Adrenal gland (tissue), 12 donors: ENCODE results near the gene TMEM201. TPM values are rescaled to one million over a fixed set of nuclear protein-coding genes. Genes with fewer than 3 reads are reported as not detected.

ENCODE experiments used
- DNase-seq, 7 donors: peaks; one replicate each; pipeline ENCODE4 v3.0.0-alpha.2; 2019 to 2020
- H3K27ac ChIP-seq, 5 donors: fragments of 200-600 bp; sonication (generic) in 4 of 5; 1 replicate in 3 of 5; 2 replicates in 2 of 5; pipeline versions ENCODE4 v1.5.1 to v1.8.0; 2016 to 2020; ENCODE audit warnings: mild to moderate bottlenecking in 1 of 5
- H3K27me3 ChIP-seq: fragments of 200-600 bp; 2 replicates; pipeline ENCODE4 v1.8.0; 2021
- H3K36me3 ChIP-seq, 2 donors: fragments of 200-600 bp; replicated peaks in 1 of 2; 1 replicate in 1 of 2; 2 replicates in 1 of 2; pipeline versions ENCODE4 v1.5.1 to v1.8.0; 2018 to 2022
- H3K4me1 ChIP-seq, 2 donors: fragments of 200-600 bp; replicated peaks in 1 of 2; 1 replicate in 1 of 2; 2 replicates in 1 of 2; pipeline versions ENCODE4 v1.5.1 to v1.8.0; 2018 to 2021
- H3K4me3 ChIP-seq, 4 donors: fragments of 200-600 bp; sonication (generic) in 3 of 4; one replicate each; pipeline ENCODE4 v1.5.1; 2016 to 2018
- H3K9me3 ChIP-seq, 3 donors: fragments of 200-600 bp; sonication (generic) in 1 of 3; replicated peaks in 1 of 3; 1 replicate in 2 of 3; 2 replicates in 1 of 3; pipeline versions ENCODE4 v1.5.1 to v1.8.0; 2016 to 2021
- POLR2A ChIP-seq, 2 donors: fragments of 450-650 bp; IDR thresholded peaks; one replicate each; pipeline ENCODE4 v1.6.1; 2017; ENCODE audit warnings: antibody characterized with exemption in 2 of 2, mild to moderate bottlenecking in 2 of 2, moderate library complexity in 1 of 2
- WGBS, 4 donors: extraction: QIAGEN DNeasy Blood & Tissue Kit in 2 of 4; methylation state at CpG; one replicate each; pipeline versions ENCODE4 v1.1.5 to v1.1.7; 2013 to 2017; 5-methylcytosine and 5-hydroxymethylcytosine counted together
- intact Hi-C, 2 donors: fragments of 100-400 bp; cut with DNase I; formaldehyde crosslinking; loops; one replicate each; pipeline versions ENCODE4 v1.14.1 to v1.15.0; 2022 to 2023
- polyA plus RNA-seq, 3 donors: library from polyadenylated mRNA; stranded (reverse); fragments of 200-250 nt in 2 of 3; fragments of 350-450 nt in 1 of 3; fragmentation: Illumina TruSeq in 1 of 3; extraction: RNeasy Lipid Tissue Mini Kit (QIAGEN cat#74804) in 1 of 3; gene quantifications; one replicate each; pipeline ENCODE4 v1.2.3, GENCODE V29; 2013 to 2014
- total RNA-seq, 9 donors: library from RNA; depleted of rRNA in 4 of 9; stranded (reverse); fragments of >200 nt in 4 of 9; fragments of 120-200 nt in 1 of 9; fragmentation: NEBNext Ultra II Directional in 1 of 9; extraction: Animal tissue kit (Norgen Biotek cat#: 25700) in 1 of 9; gene quantifications; one replicate each; pipeline versions ENCODE4 v1.1.0 to v1.2.4, GENCODE V29; 2013 to 2023
- TF ChIP-seq, protein P1 (sequence below), 6 experiments: fragments of 450-650 bp in 4 of 6; fragments of 200-600 bp in 2 of 6; sonication (generic) in 1 of 6; IDR thresholded peaks; 1 replicate in 5 of 6; 2 replicates in 1 of 6; pipeline versions ENCODE4 v1.5.1 to v1.8.0; 2016 to 2021; ENCODE audit warnings: antibody characterized with exemption in 6 of 6, mild to moderate bottlenecking in 2 of 6, moderate library complexity in 1 of 6
- donor health status: healthy with polysubstance abuse.
- donor health status: Bipolar disorder and iron deficiency.
- donor health status: DM: yes; HTN: yes; CAD: no.
- donor health status: DM: no; HTN: no; CAD: no.
- donor health status: DM: no; HTN: no; CAD: no.
- donor health status: DM: yes; HTN: yes; CAD: no.

Gene TMEM201
- total and polyA plus RNA-seq, 12 donors: 2.1 to 12.6 (median 9.5) TPM

DNA sequence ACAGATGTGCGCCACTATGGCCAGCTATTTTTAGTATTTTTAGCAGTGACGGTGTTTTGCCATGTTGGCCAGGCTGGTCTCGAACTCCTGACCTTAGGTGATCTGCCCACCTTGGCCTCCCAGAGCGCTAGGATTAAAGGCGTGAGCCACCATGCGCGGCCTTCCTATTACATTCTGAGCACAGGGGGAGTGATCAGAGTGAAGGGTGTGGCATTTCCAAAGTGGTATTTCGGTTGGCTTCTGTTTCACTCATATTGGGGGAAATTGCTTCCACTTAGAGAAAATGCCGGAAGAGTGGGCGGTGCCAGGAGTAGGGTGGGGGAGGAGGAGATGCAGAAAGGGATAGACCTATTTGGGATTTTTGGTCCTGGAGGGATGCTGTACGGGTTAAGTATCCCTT lies 67.1 kb downstream of the TMEM201 start:
- DNase-seq: no peak
- Histone ChIP-seq H3K27me3 (peaks cover 27% of the 10 kb centered on the region), H3K4me1 (peaks cover 0 to 8% of the 10 kb centered on the region in 2 donors), H3K9me3 (no peaks in the 10 kb centered on the region), H3K4me3 (no peak overlapping the region), H3K27ac (no peak overlapping the region), H3K36me3 (no peaks in the 10 kb centered on the region)
- 74 to 93% (median 83%) methylated on average over 11 of the region's 11 CpGs for WGBS, 4 donors
- TF ChIP-seq POLR2A (IDR thresholded peaks at IDR 0.05): no peak
- TF ChIP-seq, protein P1, sequence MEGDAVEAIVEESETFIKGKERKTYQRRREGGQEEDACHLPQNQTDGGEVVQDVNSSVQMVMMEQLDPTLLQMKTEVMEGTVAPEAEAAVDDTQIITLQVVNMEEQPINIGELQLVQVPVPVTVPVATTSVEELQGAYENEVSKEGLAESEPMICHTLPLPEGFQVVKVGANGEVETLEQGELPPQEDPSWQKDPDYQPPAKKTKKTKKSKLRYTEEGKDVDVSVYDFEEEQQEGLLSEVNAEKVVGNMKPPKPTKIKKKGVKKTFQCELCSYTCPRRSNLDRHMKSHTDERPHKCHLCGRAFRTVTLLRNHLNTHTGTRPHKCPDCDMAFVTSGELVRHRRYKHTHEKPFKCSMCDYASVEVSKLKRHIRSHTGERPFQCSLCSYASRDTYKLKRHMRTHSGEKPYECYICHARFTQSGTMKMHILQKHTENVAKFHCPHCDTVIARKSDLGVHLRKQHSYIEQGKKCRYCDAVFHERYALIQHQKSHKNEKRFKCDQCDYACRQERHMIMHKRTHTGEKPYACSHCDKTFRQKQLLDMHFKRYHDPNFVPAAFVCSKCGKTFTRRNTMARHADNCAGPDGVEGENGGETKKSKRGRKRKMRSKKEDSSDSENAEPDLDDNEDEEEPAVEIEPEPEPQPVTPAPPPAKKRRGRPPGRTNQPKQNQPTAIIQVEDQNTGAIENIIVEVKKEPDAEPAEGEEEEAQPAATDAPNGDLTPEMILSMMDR (IDR thresholded peaks at IDR 0.05): no peak
- intact Hi-C loops: no loop called here

DNA sequence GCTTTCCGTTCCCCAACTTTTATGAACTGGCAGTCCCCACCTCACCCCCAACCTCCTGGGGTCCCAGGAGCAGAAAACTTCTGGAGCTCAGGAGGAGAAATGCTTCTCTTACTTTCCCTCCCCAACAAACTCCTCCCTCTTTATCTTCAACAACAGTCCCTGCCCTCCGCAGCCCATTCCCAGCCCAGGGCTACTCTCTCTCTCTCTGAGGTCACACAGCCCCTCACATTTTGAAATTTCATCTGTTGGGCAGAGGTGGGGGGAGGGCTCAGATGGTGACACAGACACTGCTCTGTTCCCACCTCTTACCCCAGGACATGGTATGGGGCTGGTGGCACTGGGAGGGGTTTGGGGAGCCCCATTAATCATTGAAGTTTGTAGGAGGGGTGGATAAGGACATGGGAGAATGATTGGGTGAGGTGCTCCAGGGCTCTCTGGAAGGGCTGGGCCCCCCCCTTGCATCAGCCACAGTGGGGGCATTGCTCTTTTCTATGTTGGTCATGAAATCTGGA lies 68.9 kb downstream of the TMEM201 start:
- no peak for TF ChIP-seq POLR2A (IDR thresholded peaks at IDR 0.05)
- TF ChIP-seq, protein P1 (IDR thresholded peaks at IDR 0.05): no peak
- Histone ChIP-seq H3K9me3 (no peaks in the 10 kb centered on the region), H3K27ac (no peak overlapping the region), H3K4me3 (no peak overlapping the region), H3K36me3 (no peaks in the 10 kb centered on the region), H3K27me3 (peaks cover 11% of the 10 kb centered on the region), H3K4me1 (no peaks in the 10 kb centered on the region)
- intact Hi-C loops: no loop called here
- DNase-seq: no peak
- WGBS, 4 donors: 65 to 80% (median 78%) methylated on average over 2 of the region's 2 CpGs

DNA sequence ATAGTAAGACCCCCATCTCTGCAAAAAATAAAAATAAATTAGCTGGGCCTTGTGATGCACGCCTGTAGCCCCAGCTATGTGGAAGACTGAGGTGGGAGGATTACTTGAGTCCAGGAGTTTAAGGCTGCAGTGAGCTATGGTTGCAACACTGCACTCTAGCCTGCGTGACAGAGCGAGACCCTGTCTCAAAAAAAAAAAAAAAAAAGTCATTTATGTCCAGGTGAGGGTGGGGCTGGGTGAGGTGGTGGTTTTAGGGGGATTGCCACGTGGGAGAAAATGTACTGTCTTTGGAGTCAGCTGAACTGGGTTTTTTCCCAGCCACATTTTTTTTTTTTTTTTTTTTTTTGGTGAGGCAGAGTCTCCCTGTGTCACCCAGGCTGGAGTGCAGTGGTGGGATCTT lies 69.5 kb downstream of the TMEM201 start:
- intact Hi-C loops: no loop called here
- Histone ChIP-seq H3K4me3 (no peak overlapping the region), H3K27me3 (peaks cover 4% of the 10 kb centered on the region), H3K9me3 (no peaks in the 10 kb centered on the region), H3K36me3 (no peaks in the 10 kb centered on the region), H3K27ac (no peak overlapping the region), H3K4me1 (no peaks in the 10 kb centered on the region)
- 72 to 78% (median 77%) methylated on average over 4 of the region's 4 CpGs for WGBS, 4 donors
- DNase-seq: no peak
- TF ChIP-seq, protein P1 (IDR thresholded peaks at IDR 0.05): no peak
- TF ChIP-seq POLR2A (IDR thresholded peaks at IDR 0.05): no peak

DNA sequence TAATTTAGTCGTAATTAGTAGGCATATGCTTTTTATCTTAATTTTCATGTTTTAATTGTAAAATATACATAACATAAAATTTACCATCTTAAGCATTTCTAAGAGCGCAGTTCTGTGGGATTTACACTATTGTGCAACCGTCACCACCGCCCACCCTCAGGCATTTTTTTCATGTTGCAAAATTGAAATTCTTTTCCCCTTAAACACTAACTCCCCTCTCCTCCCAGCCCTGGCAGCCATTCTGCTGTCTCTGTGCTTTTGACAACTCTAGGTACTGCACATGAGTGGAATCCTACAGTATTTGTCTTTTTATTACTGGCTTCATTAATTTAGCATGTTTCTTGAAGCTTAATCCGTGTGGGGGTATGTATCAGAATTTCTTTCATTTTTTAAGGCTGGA lies 70.6 kb downstream of the TMEM201 start:
- 59 to 72% (median 66%) methylated on average over 5 of the region's 5 CpGs for WGBS, 4 donors
- no peaks in the 10 kb centered on the region for H3K9me3 ChIP-seq
- H3K27ac ChIP-seq: no peak overlapping the region
- peaks cover 3% of the 10 kb centered on the region for H3K27me3 ChIP-seq
- H3K36me3 ChIP-seq: no peaks in the 10 kb centered on the region
- DNase-seq: no peak
- H3K4me3 ChIP-seq: no peak overlapping the region
- intact Hi-C loops: no loop called here
- TF ChIP-seq POLR2A (IDR thresholded peaks at IDR 0.05): no peak
- TF ChIP-seq, protein P1 (IDR thresholded peaks at IDR 0.05): no peak
- no peaks in the 10 kb centered on the region for H3K4me1 ChIP-seq
